GM21360 (cell line): ENCODE results near the gene PSME4.
"Not testable (repeated sequence)": the region's sequence is repeated elsewhere in the genome, so short reads cannot be mapped to it uniquely, and the experiment has no call there.

Experiments used
- ATAC-seq: cut with Tn5 transposase; IDR thresholded peaks from one replicate; pipeline ENCODE4 v1.9.1; 2021; ENCODE audit warnings: mild to moderate bottlenecking, moderate library complexity; ENCODE audit not compliant: unreplicated experiment

PSME4 gene

GRCh38 chr2:53843595-53843994, 127.2 kb downstream of the PSME4 start:
- ATAC-seq = no peak

GRCh38 chr2:53842891-53843290, 127.9 kb downstream of the PSME4 start:
- ATAC-seq = no peak

GRCh38 chr2:53841651-53842050, 129.1 kb downstream of the PSME4 start:
- ATAC-seq = not testable (repeated sequence)

- no peak for ATAC-seq
Measured at GRCh38 chr2:53840580-53840979, 130.2 kb downstream of the PSME4 start.

- not testable (repeated sequence) for ATAC-seq
Measured at GRCh38 chr2:53829980-53830290, 140.9 kb downstream of the PSME4 start.

- no peak for ATAC-seq
Measured at GRCh38 chr2:53829273-53829979, 141.4 kb downstream of the PSME4 start.

- no peak for ATAC-seq
Measured at GRCh38 chr2:53828331-53828730, 142.5 kb downstream of the PSME4 start.

- ATAC-seq = no peak
Measured at GRCh38 chr2:53827398-53828175, 143.2 kb downstream of the PSME4 start.

GRCh38 chr2:53826587-53827397, 144.0 kb downstream of the PSME4 start:
- no peak for ATAC-seq

- ATAC-seq = no peak
Measured at GRCh38 chr2:53826030-53826410, 144.8 kb downstream of the PSME4 start.

- ATAC-seq = not testable (repeated sequence)
Measured at GRCh38 chr2:53823639-53824038, 147.2 kb downstream of the PSME4 start.

- no peak for ATAC-seq
Measured at GRCh38 chr2:53821810-53822209, 149.0 kb downstream of the PSME4 start.

GRCh38 chr2:53820711-53821110, 150.1 kb downstream of the PSME4 start:
- no peak for ATAC-seq

GRCh38 chr2:53820048-53820447, 150.7 kb downstream of the PSME4 start:
- ATAC-seq = no peak

GRCh38 chr2:53819634-53820033, 151.2 kb downstream of the PSME4 start:
- ATAC-seq = no peak

- no peak for ATAC-seq
Measured at GRCh38 chr2:53818854-53819435, 151.8 kb downstream of the PSME4 start.
